ENCODE measurements around the gene MAML3.

GRCh38 chr4:139735381-139736273 lies 418.4 kb downstream of the MAML3 start:
- TF ChIP-seq CTCF (IDR thresholded peaks at IDR 0.05; ENCODE audit: poor library complexity): no peak
- TF ChIP-seq EZH2 (IDR thresholded peaks at IDR 0.05; ENCODE audit: borderline replicate concordance): no peak
- no peak for TF ChIP-seq EZH2phosphoT487 (IDR thresholded peaks at IDR 0.05; ENCODE audit: low read depth, severe bottlenecking, unreplicated experiment)

Measured in hepatocyte (in vitro differentiated cells).